RPMI8226 (cell line): ENCODE data around the gene CHCHD4.
A peak's percentile ranks its signal among the peaks of the same experiment; 100 is the strongest.
"Not testable (repeated sequence)": the region's sequence is repeated elsewhere in the genome, so short reads cannot be mapped to it uniquely, and the experiment has no call there.

Experiments used
- DNase-seq: peaks from one replicate; pipeline ENCODE4 v3.0.0-alpha.2; 2015

CHCHD4 gene

DNA sequence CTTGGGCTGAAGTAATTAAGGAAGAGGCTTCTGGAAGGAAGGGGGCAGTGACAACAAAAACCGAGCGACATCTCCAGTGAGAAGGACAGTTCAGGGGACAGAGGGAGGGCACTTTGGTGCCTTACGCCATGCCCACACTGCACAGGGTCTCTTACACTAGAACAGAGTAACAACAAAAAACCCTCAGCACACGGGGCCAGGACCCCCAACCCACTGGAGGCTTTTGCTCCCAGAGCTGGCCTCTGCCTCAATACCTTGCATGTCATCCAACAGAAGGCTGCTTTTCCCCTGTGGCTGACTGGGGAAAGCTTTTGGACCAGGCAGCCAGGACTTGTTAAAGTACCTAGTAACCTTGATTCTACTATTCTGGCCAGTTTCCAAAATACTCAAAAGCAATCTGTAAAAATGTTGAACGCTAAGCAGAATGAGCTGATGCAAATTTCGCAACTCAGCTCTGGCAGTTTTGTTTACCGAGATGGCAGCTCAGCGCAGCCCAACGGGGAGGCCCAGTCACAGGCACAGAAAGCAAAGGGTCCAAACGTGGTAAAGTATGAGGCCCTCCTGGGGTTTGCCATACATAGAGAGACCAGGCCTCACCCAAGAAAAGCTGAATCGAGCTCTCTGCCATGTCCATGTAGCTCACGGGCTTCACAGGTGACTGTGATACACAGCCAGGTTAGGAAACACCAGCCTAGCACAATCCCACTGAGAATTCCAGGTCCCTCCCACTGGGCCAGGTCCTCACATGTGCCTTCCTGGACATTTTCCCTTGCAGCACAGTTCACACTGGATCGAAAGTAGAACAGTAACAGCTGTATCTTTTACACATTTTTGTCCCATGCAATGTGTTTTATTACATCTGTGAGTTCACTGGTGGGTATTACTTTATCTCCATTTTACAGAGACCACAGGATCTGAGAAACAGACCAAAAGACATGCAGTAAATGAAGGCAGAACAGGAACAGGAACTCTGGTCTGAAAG, 6.0 kb downstream of the CHCHD4 start:
- peak; percentile 77 for DNase-seq

DNA sequence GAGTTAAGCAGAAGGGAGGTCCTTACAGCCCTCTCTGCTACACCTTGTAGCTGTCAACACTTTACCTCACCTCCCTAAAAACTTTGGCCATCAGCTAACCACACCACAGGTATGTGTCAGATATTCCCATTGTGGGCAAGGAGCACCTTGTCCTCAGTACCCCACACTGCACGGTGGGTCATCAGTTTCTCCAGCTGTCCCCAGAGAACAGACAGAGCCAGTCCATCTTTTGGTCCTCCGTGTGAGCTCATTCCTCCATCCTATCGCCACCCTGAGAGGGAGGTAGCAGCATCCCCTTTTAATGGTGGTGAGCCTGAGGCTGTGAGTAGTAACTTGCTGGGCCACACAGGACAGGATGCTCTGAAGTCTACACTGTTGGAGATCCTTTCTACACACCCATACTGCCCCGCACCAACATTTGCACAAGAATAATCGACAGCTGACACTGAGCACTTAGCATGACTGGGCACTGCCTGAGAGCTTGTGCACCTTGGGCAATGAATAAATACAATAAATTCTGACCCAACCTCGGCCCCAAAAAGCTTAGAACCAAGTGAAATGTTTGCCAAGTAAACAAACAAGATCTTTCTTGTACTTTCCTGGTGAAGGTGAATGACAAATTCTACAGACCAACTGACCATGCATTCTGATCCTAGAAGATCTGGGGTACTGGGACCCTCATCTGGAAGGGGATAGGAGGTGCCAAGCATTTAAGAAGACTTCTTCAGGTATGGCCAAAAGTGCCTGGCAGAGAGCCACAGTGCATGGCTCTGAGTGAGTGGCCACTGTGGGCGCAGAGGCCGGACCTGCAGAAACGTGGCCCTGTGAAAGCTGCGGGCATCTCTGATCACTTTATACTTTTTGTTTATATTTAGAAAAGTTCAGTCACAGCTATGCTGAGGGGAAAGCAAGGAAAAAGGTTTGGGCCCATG, 6.9 kb downstream of the CHCHD4 start:
- no peak for DNase-seq

DNA sequence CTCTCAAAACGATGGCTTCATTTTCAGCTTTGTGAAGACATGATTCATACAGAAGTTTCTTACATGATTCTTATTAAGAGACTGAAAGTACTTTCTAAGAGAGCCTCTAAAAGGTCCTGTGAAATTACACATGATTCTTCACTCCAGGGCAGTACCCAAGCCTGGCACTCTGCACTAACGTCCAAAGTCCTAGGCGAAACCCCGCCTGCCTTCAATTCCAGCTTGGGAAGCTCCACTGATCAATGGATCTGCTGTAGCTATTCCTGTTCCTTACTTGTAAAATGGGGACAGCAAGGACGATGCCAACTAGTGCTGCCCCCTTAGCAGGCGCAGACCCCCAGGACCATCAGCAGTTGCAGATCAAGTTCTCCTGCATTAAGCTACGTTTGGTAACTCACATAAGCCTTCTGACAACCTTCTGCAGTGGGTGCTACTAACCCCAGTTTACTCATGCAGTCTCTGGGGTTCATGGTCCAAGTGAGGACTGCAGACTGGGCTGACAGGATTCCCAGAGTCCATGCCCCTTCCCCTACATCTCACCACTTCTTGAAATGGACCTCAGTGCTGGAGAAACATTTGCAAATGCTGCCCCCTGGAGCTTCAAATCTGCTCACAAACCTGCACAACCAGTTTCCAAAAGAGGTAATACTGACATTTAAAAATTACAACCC, 10.6 kb downstream of the CHCHD4 start:
- no peak for DNase-seq

DNA sequence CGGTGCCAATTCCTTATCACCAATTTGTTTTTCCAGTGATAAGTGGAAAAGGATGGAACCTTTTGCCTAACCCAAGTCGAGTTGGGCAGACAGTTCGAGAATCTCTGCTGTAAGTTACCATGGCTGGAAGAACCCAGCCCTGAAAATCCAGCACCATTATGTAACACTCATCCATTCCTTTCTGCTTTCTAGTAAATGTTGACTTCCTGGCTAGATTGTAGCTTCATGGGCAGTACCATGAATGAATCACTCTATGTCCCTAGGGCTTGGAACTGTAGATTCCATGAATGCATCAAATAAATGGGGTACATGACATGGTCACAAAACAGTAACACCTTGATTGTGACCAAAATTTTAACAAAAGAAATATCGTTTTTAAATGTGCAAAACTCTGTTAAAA, 14.0 kb downstream of the CHCHD4 start:
- no peak for DNase-seq

DNA sequence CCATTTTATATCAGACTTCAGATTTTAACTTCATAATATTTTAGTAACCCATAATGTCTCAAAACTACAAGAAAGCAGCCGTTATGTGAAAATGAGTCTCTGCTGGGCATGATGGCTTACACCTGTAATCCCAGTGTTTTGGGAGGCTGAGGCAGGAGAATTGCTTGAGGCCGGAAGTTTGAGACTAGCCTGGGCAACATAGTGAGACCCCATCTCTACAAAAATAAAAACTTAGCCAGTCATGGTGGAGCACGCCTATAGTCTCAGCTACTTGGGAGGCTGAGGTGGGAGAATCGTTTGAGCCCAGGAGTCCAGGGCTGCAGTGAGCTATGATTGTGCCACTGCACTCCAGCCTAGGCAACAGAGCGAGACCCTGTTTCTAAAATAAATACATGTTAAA, 14.8 kb downstream of the CHCHD4 start:
- DNase-seq, result not testable (repeated sequence)

DNA sequence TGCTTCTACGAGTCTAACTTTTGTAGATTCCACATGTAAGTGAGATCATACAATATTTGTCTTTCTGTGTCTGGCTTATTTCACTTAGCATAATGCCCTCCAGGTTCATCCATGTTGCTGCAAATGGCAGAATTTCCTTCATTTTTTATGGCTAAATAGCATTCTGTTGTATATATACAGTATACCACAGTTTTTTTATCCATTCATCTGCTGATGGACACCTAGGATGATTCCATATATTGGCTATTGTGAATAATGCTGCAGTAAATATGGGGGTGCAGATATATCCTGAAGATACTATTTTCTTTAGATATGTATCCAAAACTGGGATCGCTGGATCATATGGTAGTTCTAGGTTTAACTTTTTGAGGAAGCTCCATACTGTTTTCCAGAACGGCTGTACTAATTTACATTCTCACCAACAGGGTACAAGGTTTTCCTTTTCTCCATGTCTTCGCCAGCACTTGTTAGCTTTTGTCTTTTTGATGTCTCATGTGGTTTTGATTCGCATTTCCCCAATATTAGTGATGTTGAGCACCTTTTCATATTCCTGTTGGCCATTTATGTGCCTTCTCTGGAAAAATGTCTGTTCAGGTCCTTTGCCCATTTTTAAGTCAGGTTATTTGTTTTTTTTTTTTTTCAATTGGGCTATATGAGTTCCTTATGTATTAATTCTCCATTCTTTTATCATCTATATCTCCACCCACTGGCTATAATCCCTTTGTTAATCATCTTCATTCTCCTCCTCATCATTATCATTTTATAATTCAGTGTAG, 26.9 kb downstream of the CHCHD4 start:
- no peak for DNase-seq

DNA sequence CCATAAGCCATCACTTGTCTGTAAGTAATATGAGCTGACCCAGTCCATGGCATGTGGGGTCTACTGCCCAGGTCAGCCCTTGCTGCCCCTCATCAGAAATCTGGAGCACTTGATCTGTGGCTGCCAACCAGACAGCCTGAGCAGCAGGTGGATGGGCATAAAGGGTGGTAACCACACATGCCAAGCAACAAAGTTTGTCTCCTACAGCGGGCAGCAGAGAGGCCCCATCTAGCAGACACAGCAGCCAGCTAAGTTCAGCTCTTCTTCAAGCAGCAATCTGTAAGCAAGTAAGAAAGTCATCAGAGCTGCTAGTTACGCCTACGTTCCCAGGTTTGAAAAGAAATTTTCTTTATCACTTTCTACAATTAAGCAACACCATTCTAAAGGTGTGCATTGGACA, 27.9 kb downstream of the CHCHD4 start:
- DNase-seq, result peak; percentile 49

DNA sequence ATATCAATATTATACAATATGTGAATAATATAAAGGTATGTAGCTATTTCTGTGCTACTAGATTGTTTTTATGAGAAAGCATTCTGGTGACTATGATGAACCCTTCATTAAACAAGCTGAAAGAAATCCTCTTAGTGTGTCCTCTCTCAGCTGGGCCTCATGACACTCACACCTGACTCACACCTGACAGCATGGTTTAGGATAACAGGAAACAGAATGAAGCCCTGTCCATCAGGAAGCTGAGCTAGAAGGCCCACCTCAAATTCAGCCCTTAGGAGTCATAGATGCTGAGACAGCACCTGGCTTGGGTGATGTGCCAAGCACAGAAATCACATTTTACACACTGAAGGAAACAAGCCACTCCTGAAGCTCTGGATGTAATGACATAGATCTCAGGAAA, 30.8 kb downstream of the CHCHD4 start:
- peak; percentile 37 for DNase-seq

DNA sequence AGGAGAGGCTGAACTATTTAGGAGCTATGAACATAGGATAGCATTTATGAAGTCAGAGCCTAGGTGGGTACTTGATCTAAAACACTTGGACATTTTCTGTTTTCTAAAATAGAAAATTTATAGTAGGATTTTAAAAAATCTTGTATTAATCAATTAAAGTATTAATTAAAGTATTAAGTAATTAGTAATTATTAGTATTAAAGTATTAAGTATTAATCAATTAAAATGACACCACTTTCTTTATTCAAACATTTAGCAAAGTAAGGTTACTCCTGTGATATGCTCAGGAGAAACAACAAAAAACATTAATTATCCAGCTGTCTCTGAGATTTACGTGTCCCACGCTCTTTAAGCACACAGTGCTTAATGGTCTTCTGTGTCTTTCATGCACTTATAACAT, 32.2 kb downstream of the CHCHD4 start:
- DNase-seq, result no peak

DNA sequence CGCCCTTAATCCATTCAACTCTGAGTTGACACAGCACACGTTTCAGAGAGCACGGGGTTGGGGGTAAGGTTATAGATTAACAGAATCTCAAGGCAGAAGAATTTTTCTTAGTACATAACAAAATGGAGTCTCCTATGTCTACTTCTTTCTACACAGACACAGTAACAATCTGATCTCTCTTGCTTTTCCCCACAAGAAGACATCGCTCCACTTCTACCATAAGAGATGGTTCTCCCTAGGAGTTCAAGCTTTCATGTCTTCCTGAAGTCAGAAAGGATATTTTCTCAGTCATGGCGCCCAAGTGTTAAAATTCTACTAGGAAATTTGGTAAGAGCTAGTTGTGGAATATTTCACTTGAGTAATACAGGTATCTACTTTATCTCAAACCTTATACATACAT, 32.7 kb downstream of the CHCHD4 start:
- not testable (repeated sequence) for DNase-seq

DNA sequence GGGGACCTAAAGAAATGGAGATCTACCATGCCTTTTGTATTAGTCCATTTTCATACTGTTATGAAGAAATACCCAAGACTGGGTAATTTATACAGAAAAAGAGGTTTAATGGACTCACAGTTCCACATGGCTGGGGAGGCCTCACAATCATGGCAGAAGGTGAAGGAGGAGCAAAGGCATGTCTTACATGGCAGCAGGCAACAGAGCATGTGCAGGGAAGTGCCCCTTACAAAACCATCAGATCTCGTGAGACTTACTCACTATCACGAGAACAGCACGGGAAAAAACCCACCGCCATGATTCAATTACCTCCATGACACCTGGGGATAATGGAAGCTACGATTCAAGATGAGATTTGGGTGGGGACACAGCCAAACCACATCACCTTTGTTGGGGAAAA, 37.2 kb downstream of the CHCHD4 start:
- not testable (repeated sequence) for DNase-seq

DNA sequence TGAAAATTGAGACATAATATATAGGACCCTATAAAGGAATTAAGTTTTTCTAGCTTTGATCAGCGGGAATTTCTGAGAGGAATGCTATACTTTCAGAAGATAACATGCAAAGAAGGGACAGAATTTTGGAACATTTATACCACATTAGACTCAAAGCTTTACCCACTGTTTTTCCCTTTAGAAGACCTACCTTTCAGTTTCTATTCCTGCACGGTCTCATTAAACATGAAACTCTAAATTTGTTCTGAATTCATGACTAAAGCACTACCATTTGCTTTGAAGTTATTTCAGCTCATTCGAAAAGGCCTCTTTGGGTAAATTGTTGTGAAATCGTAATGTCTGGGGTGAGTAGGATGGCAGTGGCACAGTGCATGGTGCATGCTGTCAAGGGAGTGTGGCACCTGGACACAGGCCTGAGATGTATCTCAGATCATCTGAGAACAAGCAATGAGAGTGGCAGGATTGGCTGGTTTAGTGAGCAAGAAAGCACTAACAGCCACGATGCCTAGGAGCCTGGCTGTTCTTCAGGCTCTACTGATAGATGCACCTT, 42.5 kb downstream of the CHCHD4 start:
- DNase-seq, result no peak

DNA sequence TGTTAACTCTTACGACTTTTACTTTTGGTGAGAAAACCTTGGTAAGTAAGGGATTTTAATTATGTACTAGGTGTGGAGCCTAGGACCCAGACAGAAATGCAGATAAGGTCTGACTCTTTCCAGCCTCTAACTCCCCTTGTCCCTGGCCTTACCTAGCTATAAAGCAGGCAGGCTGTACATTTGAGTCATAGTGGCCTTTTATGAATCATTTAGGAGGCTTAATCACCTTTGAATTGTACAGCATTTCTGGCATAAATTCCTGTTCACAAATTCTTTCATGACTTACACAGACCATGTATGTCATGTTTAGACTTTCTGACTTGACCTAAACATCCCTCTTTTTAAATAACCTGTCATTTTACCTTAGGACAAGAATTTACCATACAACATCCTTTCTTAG, 47.4 kb downstream of the CHCHD4 start:
- no peak for DNase-seq

DNA sequence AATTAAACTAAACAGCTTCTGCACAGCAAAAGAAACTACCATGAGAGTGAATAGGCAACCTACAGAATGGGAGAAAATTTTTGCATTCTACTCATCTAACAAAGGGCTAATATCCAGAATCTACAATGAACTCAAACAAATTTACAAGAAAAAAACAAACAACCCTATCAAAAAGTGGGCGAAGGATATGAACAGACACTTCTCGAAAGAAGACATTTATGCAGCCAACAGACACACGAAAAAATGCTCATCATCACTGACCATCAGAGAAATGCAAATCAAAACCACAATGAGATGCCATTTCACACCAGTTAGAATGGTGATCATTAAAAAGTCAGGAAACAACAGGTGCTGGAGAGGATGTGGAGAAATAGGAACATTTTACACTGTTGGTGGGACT, 49.4 kb downstream of the CHCHD4 start:
- DNase-seq, result not testable (repeated sequence)

DNA sequence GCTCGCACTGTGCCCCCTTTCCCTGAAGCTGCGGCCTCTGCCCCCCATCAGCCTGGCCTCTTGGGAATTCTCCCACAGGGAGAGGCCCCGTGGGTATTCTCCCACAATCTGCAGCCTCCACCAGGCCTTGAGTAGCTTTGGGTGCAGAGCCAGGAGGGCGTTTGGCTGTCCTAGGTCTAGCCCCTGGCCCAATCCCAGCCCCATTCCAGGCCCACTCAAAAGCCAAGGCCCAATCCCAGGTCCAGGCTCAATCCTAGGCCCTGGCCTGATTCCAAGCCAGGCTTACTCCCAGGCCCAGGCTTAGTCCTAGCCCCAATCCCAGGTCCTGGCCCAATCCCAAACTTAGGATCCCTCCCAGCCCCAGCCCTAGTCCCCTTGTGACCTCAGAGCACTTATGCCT, 59.8 kb downstream of the CHCHD4 start:
- no peak for DNase-seq

DNA sequence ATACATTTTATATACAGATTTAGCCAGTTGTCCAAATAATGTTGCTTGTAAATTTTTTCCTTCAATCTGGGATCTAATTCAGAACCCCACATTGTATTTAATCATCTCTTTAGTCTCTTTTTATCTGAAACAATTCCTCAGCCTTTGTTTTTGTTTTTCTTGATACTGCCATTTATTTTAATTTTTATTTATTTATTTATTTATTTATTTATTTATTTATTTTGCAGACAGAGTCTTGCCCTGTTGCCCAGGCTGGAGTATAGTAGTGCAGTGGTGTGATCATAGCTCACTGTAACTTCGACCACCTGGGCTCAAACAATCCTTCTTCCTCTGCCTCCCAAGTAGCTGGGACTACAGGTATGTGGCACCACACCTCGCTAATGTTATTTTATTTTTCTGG, 61.5 kb downstream of the CHCHD4 start:
- no peak for DNase-seq
